H1 (cell line): ENCODE results near the gene MAFB. TPM values are rescaled to one million over a fixed set of nuclear protein-coding genes. Genes with fewer than 3 reads are reported as not detected.

ENCODE experiments used
- CTCF ChIA-PET: fragments of 300-600 bp; sonication (Branson Sonifier 250); formaldehyde crosslinking; loops from one replicate; lab custom pipeline; 2021; ENCODE audit not compliant: partially characterized antibody; lab: Charles Lee
- POLR2A ChIA-PET: fragments of 300-600 bp; sonication (Branson Sonifier 250); formaldehyde crosslinking; loops from one replicate; lab custom pipeline; 2021; ENCODE audit warnings: inconsistent platforms; ENCODE audit not compliant: partially characterized antibody; lab: Charles Lee
- DNase-seq, 2 experiments: peaks; one replicate each; pipeline versions ENCODE4 v3.0.0 to v3.0.0-alpha.2; 2010 to 2022; ENCODE audit warnings: low spot score in 2 of 2, low read depth in 1 of 2, mixed read lengths in 1 of 2
- FAIRE-seq: peaks from 2 replicates; lab custom pipeline; 2011; peaks lifted over from hg19 to GRCh38; lab: Jason Lieb, UNC
- H2AFZ ChIP-seq: 2 replicates; pipeline ENCODE4 v1.8.1; 2012; ENCODE audit warnings: low read length, inconsistent platforms
- H2AK5ac ChIP-seq: 2 replicates; pipeline ENCODE4 v1.6.1; 2013; ENCODE audit warnings: low read depth, low read length
- H2BK120ac ChIP-seq: replicated peaks from 2 replicates; pipeline ENCODE3; 2013; ENCODE audit warnings: low read depth, low read length, inconsistent platforms
- H2BK12ac ChIP-seq: 2 replicates; pipeline ENCODE4 v1.6.1; 2013; ENCODE audit warnings: low read depth, low read length
- H2BK15ac ChIP-seq: 2 replicates; pipeline ENCODE4 v1.6.1; 2013; ENCODE audit warnings: low read length
- H2BK20ac ChIP-seq: 2 replicates; pipeline ENCODE4 v1.6.1; 2013; ENCODE audit warnings: low read length
- H2BK5ac ChIP-seq: 2 replicates; pipeline ENCODE4 v1.6.1; 2013; ENCODE audit warnings: low read depth, low read length
- H3K14ac ChIP-seq: 2 replicates; pipeline ENCODE4 v1.6.1; 2013; ENCODE audit warnings: inconsistent platforms; ENCODE audit not compliant: insufficient read length
- H3K18ac ChIP-seq: 2 replicates; pipeline ENCODE4 v1.6.1; 2013; ENCODE audit warnings: low read length; ENCODE audit errors: extremely low read depth
- H3K23ac ChIP-seq: 2 replicates; pipeline ENCODE4 v1.6.1; 2013; ENCODE audit warnings: inconsistent platforms; ENCODE audit not compliant: insufficient read length
- H3K23me2 ChIP-seq: 2 replicates; pipeline ENCODE4 v1.6.1; 2013; ENCODE audit warnings: low read depth, low read length
- H3K27ac ChIP-seq: 2 replicates; pipeline ENCODE4 v1.6.1; 2011; ENCODE audit warnings: low read depth, low read length, inconsistent platforms
- H3K27me3 ChIP-seq, 4 experiments: replicated peaks in 1 of 4; 1 replicate in 1 of 4; 2 replicates in 3 of 4; pipeline versions ENCODE4 v1.6.1 to v1.8.1; 2011 to 2013; ENCODE audit warnings: low read length in 3 of 4, mild to moderate bottlenecking in 3 of 4, inconsistent platforms in 2 of 4, mixed read lengths in 2 of 4, moderate library complexity in 1 of 4; ENCODE audit not compliant: control insufficient read depth in 3 of 4, insufficient read depth in 3 of 4; ENCODE audit errors: extremely low read depth in 1 of 4
- H3K36me3 ChIP-seq, 4 experiments: 2 replicates each; pipeline versions ENCODE4 v1.6.1 to v1.8.1; 2011 to 2013; ENCODE audit warnings: mild to moderate bottlenecking in 4 of 4, low read length in 3 of 4, moderate library complexity in 2 of 4, control low read depth in 1 of 4, inconsistent platforms in 1 of 4; ENCODE audit not compliant: insufficient read depth in 4 of 4, control insufficient read depth in 2 of 4
- H3K4ac ChIP-seq: replicated peaks from 2 replicates; pipeline ENCODE3; 2013; ENCODE audit warnings: low read length, low read depth, mixed read lengths, inconsistent platforms; ENCODE audit not compliant: insufficient read length
- H3K4me1 ChIP-seq, 4 experiments: replicated peaks in 1 of 4; 1 replicate in 1 of 4; 2 replicates in 3 of 4; pipeline versions ENCODE4 v1.6.1 to v1.8.1; 2011 to 2013; ENCODE audit warnings: low read length in 3 of 4, inconsistent platforms in 2 of 4, mixed read lengths in 1 of 4; ENCODE audit not compliant: insufficient read depth in 4 of 4, control insufficient read depth in 3 of 4
- H3K4me2 ChIP-seq, 2 experiments: 2 replicates each; pipeline versions ENCODE4 v1.6.1 to v1.8.1; 2011 to 2013; ENCODE audit warnings: low read depth in 2 of 2, low read length in 2 of 2, control low read depth in 1 of 2, inconsistent platforms in 1 of 2, mild to moderate bottlenecking in 1 of 2; ENCODE audit not compliant: insufficient read depth in 1 of 2
- H3K4me3 ChIP-seq, 4 experiments: fragments of 200-600, 300-600 bp in 1 of 4; sonication (generic), shearing (Covaris generic), sonication (Bioruptor Twin) in 1 of 4; 2 replicates each; pipeline versions ENCODE4 v1.5.1 to v1.8.1; 2011 to 2016; ENCODE audit warnings: low read length in 4 of 4, low read depth in 3 of 4, control low read depth in 2 of 4, inconsistent platforms in 2 of 4, mild to moderate bottlenecking in 2 of 4, mixed read lengths in 1 of 4, moderate library complexity in 1 of 4; ENCODE audit not compliant: insufficient read depth in 2 of 4; ENCODE audit errors: extremely low read depth in 1 of 4
- H3K56ac ChIP-seq: replicated peaks from 2 replicates; pipeline ENCODE3; 2013; ENCODE audit warnings: low read depth, mild to moderate bottlenecking, mixed read lengths, low read length, inconsistent platforms; ENCODE audit not compliant: insufficient read length
- H3K79me1 ChIP-seq: 2 replicates; pipeline ENCODE4 v1.6.1; 2013; ENCODE audit warnings: low read depth, low read length, control low read depth
- H3K79me2 ChIP-seq, 2 experiments: 2 replicates each; pipeline versions ENCODE4 v1.6.1 to v1.8.1; 2012 to 2013; ENCODE audit warnings: low read length in 2 of 2, mild to moderate bottlenecking in 2 of 2, inconsistent platforms in 1 of 2; ENCODE audit not compliant: insufficient read depth in 2 of 2, control insufficient read depth in 1 of 2
- H3K9ac ChIP-seq, 4 experiments: replicated peaks in 1 of 4; 1 replicate in 1 of 4; 2 replicates in 3 of 4; pipeline versions ENCODE4 v1.6.1 to v1.8.1; 2011 to 2013; ENCODE audit warnings: low read depth in 3 of 4, low read length in 3 of 4, control low read depth in 2 of 4, mild to moderate bottlenecking in 2 of 4, moderate library complexity in 2 of 4, inconsistent platforms in 1 of 4; ENCODE audit errors: extremely low read depth in 1 of 4
- H3K9me3 ChIP-seq, 2 experiments: 2 replicates each; pipeline versions ENCODE4 v1.6.1 to v1.8.1; 2012 to 2013; ENCODE audit warnings: mild to moderate bottlenecking in 2 of 2, moderate library complexity in 2 of 2, control low read depth in 1 of 2, inconsistent platforms in 1 of 2, low read depth in 1 of 2, low read length in 1 of 2, mixed read lengths in 1 of 2; ENCODE audit not compliant: insufficient read depth in 2 of 2
- H4K20me1 ChIP-seq, 2 experiments: replicated peaks in 1 of 2; 2 replicates each; pipeline versions ENCODE3 to v1.8.1; 2011 to 2013; ENCODE audit warnings: inconsistent platforms in 2 of 2, low read length in 2 of 2, mild to moderate bottlenecking in 1 of 2; ENCODE audit not compliant: insufficient read depth in 2 of 2, control insufficient read depth in 1 of 2
- H4K5ac ChIP-seq: 2 replicates; pipeline ENCODE4 v1.6.1; 2013; ENCODE audit warnings: low read length, low read depth, mixed read lengths, inconsistent platforms; ENCODE audit not compliant: insufficient read length
- H4K8ac ChIP-seq: 2 replicates; pipeline ENCODE4 v1.8.0; 2013; ENCODE audit warnings: mild to moderate bottlenecking, moderate library complexity, low read length, inconsistent platforms; ENCODE audit not compliant: insufficient read depth; ENCODE audit errors: extremely low read depth
- H4K91ac ChIP-seq: replicated peaks from 2 replicates; pipeline ENCODE3; 2013; ENCODE audit warnings: low read length, mixed read lengths, inconsistent platforms; ENCODE audit not compliant: insufficient read length
- ATF3 ChIP-seq: IDR thresholded peaks from 2 replicates; pipeline ENCODE4 v1.6.1; 2011; ENCODE audit warnings: low read depth, mild to moderate bottlenecking, low read length; ENCODE audit not compliant: insufficient read depth
- CHD1 ChIP-seq: IDR thresholded peaks from 2 replicates; pipeline ENCODE4 v1.6.1; 2012; ENCODE audit warnings: low read depth, low read length, improper control_type of control experiment
- CHD2 ChIP-seq: IDR thresholded peaks from 2 replicates; pipeline ENCODE4 v1.6.1; 2012; ENCODE audit warnings: low read length, improper control_type of control experiment
- CTBP2 ChIP-seq: IDR thresholded peaks from 2 replicates; pipeline ENCODE4 v1.7.0; 2011; ENCODE audit warnings: borderline replicate concordance, mild to moderate bottlenecking, moderate library complexity, mixed read lengths, low read length; ENCODE audit not compliant: insufficient read depth, insufficient read length
- EZH2 ChIP-seq: fragments of 200-600 bp; sonication (generic); IDR thresholded peaks from 2 replicates; pipeline ENCODE4 v1.7.1; 2012; ENCODE audit warnings: low read depth, mild to moderate bottlenecking, moderate library complexity, low read length, inconsistent platforms; ENCODE audit not compliant: severe bottlenecking
- PHF8 ChIP-seq: fragments of 200-600 bp; sonication (generic); conservative IDR thresholded peaks from 2 replicates; pipeline ENCODE4 v1.7.1; 2012; ENCODE audit warnings: low read depth, mild to moderate bottlenecking, inconsistent platforms, low read length, moderate library complexity
- RXRA ChIP-seq: IDR thresholded peaks from 2 replicates; pipeline ENCODE4 v1.6.1; 2011; ENCODE audit warnings: low read depth, mild to moderate bottlenecking, low read length, moderate library complexity; ENCODE audit not compliant: insufficient read depth
- SIRT6 ChIP-seq: IDR thresholded peaks from one replicate; pipeline ENCODE4 v1.7.1; 2012; ENCODE audit warnings: low read length, inconsistent platforms
- SP4 ChIP-seq: IDR thresholded peaks from 2 replicates; pipeline ENCODE4 v1.6.1; 2012; ENCODE audit warnings: low read length, inconsistent platforms
- TBP ChIP-seq: IDR thresholded peaks from 2 replicates; pipeline ENCODE4 v1.6.1; 2011; ENCODE audit warnings: low read depth, low read length, improper control_type of control experiment
- WGBS, 2 experiments: shearing (Covaris generic) in 1 of 2; methylation state at CpG; one replicate each; pipeline versions ENCODE4 v1.1.6 to v1.1.7; 2013 to 2015; ENCODE audit warnings: low lambda C conversion rate in 2 of 2, mixed read lengths in 2 of 2, inconsistent platforms in 1 of 2, low coverage in 1 of 2, missing lambda C conversion rate in 1 of 2; ENCODE audit not compliant: insufficient replicate concordance in 2 of 2, insufficient coverage in 1 of 2, insufficient read length in 1 of 2; ENCODE audit errors: extremely low coverage in 1 of 2, missing lambda C conversion rate in 1 of 2; 5-methylcytosine and 5-hydroxymethylcytosine counted together
- polyA plus RNA-seq, 7 experiments: library from polyadenylated mRNA; depleted of rRNA in 3 of 7; stranded (reverse) in 5 of 7; unstranded in 2 of 7; fragments of >200 nt in 5 of 7; fragments of 200-250 nt in 2 of 7; gene quantifications; 1 replicate in 5 of 7; 2 replicates in 1 of 7; 4 replicates in 1 of 7; pipeline versions ENCODE4 v1.2.1 to v1.2.3, GENCODE V29; 2011 to 2013; ENCODE audit warnings: missing spikeins in 2 of 7, mixed read lengths in 2 of 7
- total RNA-seq: library from RNA; stranded (reverse); fragmentation: NEBNext Ultra II Directional; extraction: Animal tissue kit (Norgen Biotek cat#: 25700); gene quantifications from 2 replicates; pipeline ENCODE4 v1.2.1, GENCODE V29; 2021

The MAFB gene
- total and polyA plus RNA-seq, 2 of the 8 experiments (the other 6 are each of a cell fraction or from before 2014, with no cell fraction given) = 0.83 to 1.8 TPM

- Histone ChIP-seq H2BK12ac (no peak overlapping the region), H3K4me2 (no peak overlapping the region), H3K27me3 (no peaks in the 10 kb centered on the region), H3K18ac (no peak overlapping the region), H3K79me1 (no peaks in the 10 kb centered on the region), H3K79me2 (no peaks in the 10 kb centered on the region), H3K56ac (no peak overlapping the region), H4K8ac (no peak overlapping the region), H3K23me2 (no peaks in the 10 kb centered on the region), H4K5ac (no peak overlapping the region), H2AFZ (no peak overlapping the region), H2BK20ac (no peak overlapping the region), H2BK120ac (no peak overlapping the region), H3K27ac (no peak overlapping the region), H4K91ac (no peak overlapping the region), H3K14ac (no peak overlapping the region), H3K4me1 (no peaks in the 10 kb centered on the region), H3K4me3 (no peak overlapping the region), H3K9ac (no peak overlapping the region), H2BK5ac (no peak overlapping the region), H3K9me3 (no peaks in the 10 kb centered on the region), H3K23ac (no peak overlapping the region), H3K36me3 (no peaks in the 10 kb centered on the region), H3K4ac (no peak overlapping the region), H4K20me1 (no peaks in the 10 kb centered on the region), H2BK15ac (no peak overlapping the region), H2AK5ac (no peak overlapping the region)
- TF ChIP-seq ATF3 = no peak
- no peak for TF ChIP-seq CHD1
- TF ChIP-seq PHF8 = no peak
- TF ChIP-seq SP4 = no peak
- TF ChIP-seq SIRT6 = no peak
- no peak for TF ChIP-seq RXRA
- TF ChIP-seq CHD2 = no peak
- no peak for TF ChIP-seq TBP
- no peak for TF ChIP-seq EZH2
- no peak for TF ChIP-seq CTBP2
- FAIRE-seq (no peak), DNase-seq (no peak)
- CTCF ChIA-PET = no interaction called here
- 88% methylated on average over 6 of the region's 6 CpGs; no CpG with 5 or more reads in 1 of the 2 experiments for WGBS, 2 experiments
- POLR2A ChIA-PET = no interaction called here
Observed at GRCh38 chr20:40713508-40713907, 24.5 kb upstream of the MAFB start.
